Nephron progenitor cell (in vitro differentiated cells): ENCODE measurements around the gene CRELD2.

Source experiments
- DNase-seq: peaks from one replicate; pipeline ENCODE4 v3.0.0; 2021
- H3K27ac Mint-ChIP-seq: 2 replicates; pipeline ENCODE4 v1.8.0; 2021; ENCODE audit warnings: mild to moderate bottlenecking, moderate library complexity, mixed read lengths
- H3K27me3 Mint-ChIP-seq: 2 replicates; pipeline ENCODE4 v1.8.0; 2021; ENCODE audit warnings: mild to moderate bottlenecking, low read depth, mixed read lengths; ENCODE audit not compliant: poor library complexity
- H3K36me3 Mint-ChIP-seq: 2 replicates; pipeline ENCODE4 v1.8.0; 2021; ENCODE audit warnings: low read depth, mixed read lengths
- H3K4me1 Mint-ChIP-seq: 2 replicates; pipeline ENCODE4 v1.8.0; 2021; ENCODE audit warnings: mixed read lengths
- H3K4me3 Mint-ChIP-seq: 2 replicates; pipeline ENCODE4 v1.8.0; 2021; ENCODE audit warnings: mild to moderate bottlenecking, moderate library complexity, mixed read lengths
- H3K9me3 Mint-ChIP-seq: 2 replicates; pipeline ENCODE4 v1.8.0; 2021; ENCODE audit warnings: mild to moderate bottlenecking, moderate library complexity, mixed read lengths
- CTCF ChIP-seq: fragments of 200-600 bp; sonication (generic); IDR thresholded peaks from 2 replicates; pipeline ENCODE4 v1.5.0; 2021; ENCODE audit warnings: antibody characterized with exemption

Gene CRELD2

DNA sequence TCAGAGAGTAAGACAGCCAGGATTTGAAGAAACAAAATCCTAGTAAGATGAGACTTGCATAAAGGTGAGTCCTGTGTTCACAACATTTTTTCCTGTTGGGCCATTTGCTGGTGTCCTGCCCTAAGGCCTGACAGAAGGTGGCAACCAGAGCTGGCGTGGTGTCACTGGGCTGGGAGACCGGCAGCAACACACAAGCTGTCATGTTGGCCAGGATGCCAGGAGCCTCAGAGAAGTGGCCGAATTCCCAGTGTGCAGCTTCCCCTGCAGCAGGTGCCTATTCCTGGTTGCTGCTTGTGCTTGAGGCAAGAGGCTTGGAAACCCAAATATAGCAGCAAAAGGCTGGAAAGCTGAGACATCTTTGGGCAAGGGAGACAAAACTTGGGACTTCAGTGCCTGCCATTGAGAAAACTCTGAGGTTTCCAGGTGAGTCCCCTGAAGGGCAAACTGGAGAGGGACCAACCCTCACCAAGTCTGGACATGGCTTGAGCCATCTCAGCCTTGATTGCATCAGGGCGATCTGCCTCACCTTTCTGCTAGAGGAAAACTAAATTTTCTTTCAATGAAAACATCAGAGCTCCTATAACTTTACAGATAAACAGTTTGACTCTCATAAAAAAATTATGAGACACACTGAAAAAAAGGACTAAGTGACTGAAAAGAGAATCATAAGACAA is 26.1 kb upstream of the CRELD2 start:
- no peak for DNase-seq
- H3K27me3 Mint-ChIP-seq = peaks cover 4% of the 10 kb centered on the region
- H3K4me1 Mint-ChIP-seq = peaks cover 6% of the 10 kb centered on the region
- H3K27ac Mint-ChIP-seq = no peak overlapping the region
- no peak overlapping the region for H3K4me3 Mint-ChIP-seq
- no peak for TF ChIP-seq CTCF
- H3K36me3 Mint-ChIP-seq = peaks cover 98% of the 10 kb centered on the region
- H3K9me3 Mint-ChIP-seq = peaks cover 95% of the 10 kb centered on the region

DNA sequence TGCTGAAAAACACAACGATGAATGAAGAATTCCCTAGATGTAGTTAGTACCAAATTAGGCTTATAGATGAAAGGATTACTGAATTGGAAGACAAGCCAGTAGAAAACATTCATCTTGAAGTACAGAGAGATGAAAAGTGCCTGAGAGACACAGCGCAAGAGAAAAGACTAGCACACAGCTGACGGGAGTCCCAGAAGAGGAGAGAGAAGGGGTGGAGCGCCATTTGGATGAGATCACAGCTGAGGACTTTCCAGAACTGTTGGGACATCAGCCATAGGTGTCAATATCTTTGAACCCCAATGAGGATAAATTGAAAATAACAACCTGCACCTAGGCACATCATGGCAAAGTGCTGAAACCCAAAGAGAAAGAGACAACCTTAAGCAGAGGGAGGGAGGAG is 25.4 kb upstream of the CRELD2 start:
- Mint-ChIP-seq H3K4me1 (peaks cover 1% of the 10 kb centered on the region), H3K27ac (no peak overlapping the region), H3K27me3 (peaks cover 4% of the 10 kb centered on the region), H3K36me3 (peaks cover 98% of the 10 kb centered on the region), H3K9me3 (peaks cover 93% of the 10 kb centered on the region), H3K4me3 (no peak overlapping the region)
- DNase-seq = no peak
- TF ChIP-seq CTCF = no peak

GRCh38 chr22:49894322-49895054 is 23.9 kb upstream of the CRELD2 start:
- peaks cover 97% of the 10 kb centered on the region for H3K36me3 Mint-ChIP-seq
- TF ChIP-seq CTCF = no peak
- peaks cover 4% of the 10 kb centered on the region for H3K27me3 Mint-ChIP-seq
- H3K27ac Mint-ChIP-seq = no peak overlapping the region
- H3K4me3 Mint-ChIP-seq = no peak overlapping the region
- H3K4me1 Mint-ChIP-seq = no peaks in the 10 kb centered on the region
- peaks cover 88% of the 10 kb centered on the region for H3K9me3 Mint-ChIP-seq
- DNase-seq = no peak

GRCh38 chr22:49896201-49896600 is 22.2 kb upstream of the CRELD2 start:
- no peak overlapping the region for H3K4me3 Mint-ChIP-seq
- no peak overlapping the region for H3K27ac Mint-ChIP-seq
- H3K36me3 Mint-ChIP-seq = peaks cover 96% of the 10 kb centered on the region
- H3K27me3 Mint-ChIP-seq = peaks cover 4% of the 10 kb centered on the region
- no peaks in the 10 kb centered on the region for H3K4me1 Mint-ChIP-seq
- TF ChIP-seq CTCF = no peak
- H3K9me3 Mint-ChIP-seq = peaks cover 74% of the 10 kb centered on the region
- DNase-seq = no peak

- Mint-ChIP-seq H3K9me3 (peaks cover 69% of the 10 kb centered on the region), H3K4me1 (no peaks in the 10 kb centered on the region), H3K4me3 (no peak overlapping the region), H3K36me3 (peaks cover 96% of the 10 kb centered on the region), H3K27me3 (no peaks in the 10 kb centered on the region), H3K27ac (no peak overlapping the region)
- DNase-seq = no peak
- no peak for TF ChIP-seq CTCF
Measured at GRCh38 chr22:49897015-49897684, 21.3 kb upstream of the CRELD2 start.
